ENCODE measurements around the gene PROM2. TPM values are rescaled to one million over a fixed set of nuclear protein-coding genes. Genes with fewer than 3 reads are reported as not detected.

The PROM2 gene
- total RNA-seq, 1 experiment from 2014 or later: 64.2 TPM

DNA sequence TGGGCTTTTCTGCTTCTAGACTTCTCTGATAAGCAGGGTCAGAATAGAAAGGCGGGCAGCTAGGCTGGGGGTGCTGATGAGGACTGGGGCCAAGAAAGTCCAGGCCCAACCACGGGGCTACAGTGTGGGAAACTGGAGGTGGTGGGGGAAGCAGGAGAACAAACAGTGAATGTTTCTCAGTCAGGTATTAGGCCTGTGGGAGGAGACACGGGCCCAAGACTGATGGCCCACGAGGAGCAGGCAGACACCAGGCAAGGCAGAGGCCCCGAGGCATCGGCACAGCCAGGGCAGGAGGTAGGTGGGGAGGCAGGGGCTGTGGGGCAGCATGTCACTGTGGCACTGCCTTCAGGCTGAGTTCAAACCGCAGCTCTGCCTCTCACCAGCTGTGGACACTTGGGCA is 63.6 kb downstream of the PROM2 start:
- POLR2A ChIA-PET (ENCODE audit: unreplicated experiment): no interaction called here
- Histone ChIP-seq H4K20me1 (ENCODE audit: low read length) (no peaks in the 10 kb centered on the region), H2AFZ (ENCODE audit: low read length) (no peak overlapping the region), H3K4me3 (ENCODE audit: low read length) (no peak overlapping the region), H3K36me3 (ENCODE audit: low read depth, low read length) (no peaks in the 10 kb centered on the region), H3K9ac (ENCODE audit: low read length) (no peak overlapping the region), H3K4me2 (ENCODE audit: low read length) (no peak overlapping the region), H3F3A (ENCODE audit: low read length, unreplicated experiment) (peaks cover 3% of the 10 kb centered on the region), H3K27ac (ENCODE audit: low read length) (no peak overlapping the region), H3K79me2 (ENCODE audit: low read length) (no peaks in the 10 kb centered on the region), H3K9me2 (replicated peaks; ENCODE audit: low read length) (no peaks in the 10 kb centered on the region), H3K4me1 (ENCODE audit: insufficient read depth, low read length) (peaks cover 37% of the 10 kb centered on the region), H3K9me3 (ENCODE audit: low read length) (no peaks in the 10 kb centered on the region), H3K27me3 (ENCODE audit: low read length) (no peaks in the 10 kb centered on the region)
- intact Hi-C loops (cut with micrococcal nuclease): no loop called here
- CTCF ChIA-PET: no interaction called here
- TF ChIP-seq EZH2phosphoT487 (IDR thresholded peaks at IDR 0.05; ENCODE audit: borderline replicate concordance, low read length) (no peak), CTCF (conservative IDR thresholded peaks at IDR 0.05; ENCODE audit: low read depth, low read length) (no peak), EZH2 (IDR thresholded peaks at IDR 0.05; ENCODE audit: low read length, unreplicated experiment) (no peak)
- no TSS peak for BruUV-seq (replicated peaks)
- no peak for DNase-seq
- no peak for ATAC-seq

Other genes starting within 250 kb of the PROM2 start
- gene MAL, start 248.7 kb upstream of the PROM2 start, total RNA-seq (2014; rRNA removed): 0.63 and 1.6 TPM in 2 replicates
- 107 and 136 TPM in 2 replicates for gene MRPS5, start 152.6 kb upstream of the PROM2 start, total RNA-seq (2014; rRNA removed)
- gene ZNF514, start 114.6 kb upstream of the PROM2 start, total RNA-seq (2014; rRNA removed): 5.8 and 6.6 TPM in 2 replicates
- 1.4 and 3.1 TPM in 2 replicates for gene ZNF2, start 108.6 kb upstream of the PROM2 start, total RNA-seq (2014; rRNA removed)
- gene ZNF892, start 66.9 kb upstream of the PROM2 start, total RNA-seq (2014; rRNA removed): not detected in 2 replicates
- 13.3 and 19.1 TPM in 2 replicates for gene KCNIP3, start 22.9 kb downstream of the PROM2 start, total RNA-seq (2014; rRNA removed)
- gene FAHD2A, start 128.3 kb downstream of the PROM2 start, total RNA-seq (2014; rRNA removed): 10.8 and 20.5 TPM in 2 replicates
- not detected in 2 replicates for gene TRIM43B, start 210.3 kb downstream of the PROM2 start, total RNA-seq (2014; rRNA removed)

Measured in PC-3 (cell line).